Islet of Langerhans (tissue), 1 donor: Measurements from ENCODE around the gene B9D2.
"Not testable (repeated sequence)": the region's sequence is repeated elsewhere in the genome, so short reads cannot be mapped to it uniquely, and the experiment has no call there.

ENCODE experiments used
- FAIRE-seq: peaks from one replicate; lab custom pipeline; 2011; peaks lifted over from hg19 to GRCh38; lab: Jason Lieb, UNC

The B9D2 gene

DNA sequence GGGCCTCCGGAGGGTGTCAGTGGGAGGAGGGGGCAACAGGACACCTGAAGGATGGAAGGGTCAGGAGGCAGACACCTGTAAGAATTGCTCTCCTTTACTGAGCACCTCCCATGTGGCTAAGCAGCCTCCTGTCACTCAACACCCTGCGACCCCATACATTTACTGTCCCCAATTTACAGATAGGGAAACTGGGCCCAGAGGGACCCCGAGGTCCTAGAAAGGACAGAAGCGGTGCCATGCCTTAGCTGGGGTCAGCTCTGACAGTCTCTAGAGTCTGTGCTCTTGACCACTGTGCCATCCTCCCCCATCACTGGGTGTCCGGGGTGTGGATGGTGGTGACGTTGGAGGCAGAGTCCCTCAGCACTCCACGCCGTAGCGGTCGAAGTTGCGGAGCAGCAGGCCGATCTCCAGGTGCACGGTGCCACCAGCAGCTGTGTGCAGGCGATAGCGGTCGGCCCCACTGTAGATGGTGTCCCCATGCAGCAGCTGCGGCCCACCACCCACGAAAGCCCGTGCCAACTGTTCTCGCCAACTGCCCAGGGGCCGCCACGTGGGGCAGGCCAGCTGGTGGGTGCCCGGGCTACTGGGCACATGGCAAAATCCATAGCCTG lies 9.5 kb downstream of the B9D2 start:
- no peak for FAIRE-seq

DNA sequence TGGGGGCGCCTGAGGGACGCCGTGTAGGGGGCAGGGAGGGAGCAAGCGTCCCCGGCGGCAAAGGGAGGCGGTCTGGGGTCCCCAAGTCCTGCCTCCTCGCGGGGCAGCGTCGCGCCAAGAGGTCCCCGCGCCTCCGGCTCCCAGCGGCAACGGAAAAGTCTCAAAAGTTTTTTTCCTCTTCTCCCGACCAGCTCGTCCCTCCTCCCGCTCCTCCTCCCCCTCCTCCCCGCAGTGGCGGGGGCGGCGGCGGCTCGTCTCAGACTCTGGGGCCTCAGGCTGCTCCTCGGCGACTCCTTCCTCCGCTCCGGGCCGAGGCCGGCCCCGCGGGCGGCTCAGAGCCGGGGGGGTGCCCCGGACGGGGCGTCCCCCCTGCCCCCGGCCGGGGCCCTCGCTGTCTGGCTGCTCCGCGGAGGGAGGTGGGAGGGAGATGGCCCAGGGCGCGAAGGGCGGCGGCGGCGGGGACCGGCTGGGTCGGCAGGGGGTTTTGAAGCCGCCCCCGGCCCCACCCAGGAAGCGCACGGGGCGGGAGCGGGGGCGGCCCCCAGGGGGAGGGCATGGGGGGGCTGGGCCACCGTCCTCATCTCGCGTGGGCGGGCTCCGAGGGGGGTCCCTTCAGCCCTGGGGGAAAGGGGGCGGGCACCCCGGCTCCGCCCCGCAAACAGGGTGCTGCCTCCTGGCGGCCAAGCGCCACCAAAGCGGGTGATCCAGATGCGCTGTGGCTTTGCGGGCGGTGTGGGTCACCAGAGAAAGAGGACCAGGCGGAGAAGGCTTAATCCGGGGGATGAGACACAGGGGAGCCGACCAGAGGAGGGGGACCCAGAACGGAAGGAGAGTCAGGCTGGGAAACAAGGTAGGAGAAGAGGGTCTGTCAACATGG lies 10.2 kb downstream of the B9D2 start, which contains the start of gene TGFB1:
TSS of gene TGFB1 (minus strand) at position 457 of the 877 bp plus-strand sequence. CDS start 878 bp downstream, outside the sequence.
- no peak for FAIRE-seq

DNA sequence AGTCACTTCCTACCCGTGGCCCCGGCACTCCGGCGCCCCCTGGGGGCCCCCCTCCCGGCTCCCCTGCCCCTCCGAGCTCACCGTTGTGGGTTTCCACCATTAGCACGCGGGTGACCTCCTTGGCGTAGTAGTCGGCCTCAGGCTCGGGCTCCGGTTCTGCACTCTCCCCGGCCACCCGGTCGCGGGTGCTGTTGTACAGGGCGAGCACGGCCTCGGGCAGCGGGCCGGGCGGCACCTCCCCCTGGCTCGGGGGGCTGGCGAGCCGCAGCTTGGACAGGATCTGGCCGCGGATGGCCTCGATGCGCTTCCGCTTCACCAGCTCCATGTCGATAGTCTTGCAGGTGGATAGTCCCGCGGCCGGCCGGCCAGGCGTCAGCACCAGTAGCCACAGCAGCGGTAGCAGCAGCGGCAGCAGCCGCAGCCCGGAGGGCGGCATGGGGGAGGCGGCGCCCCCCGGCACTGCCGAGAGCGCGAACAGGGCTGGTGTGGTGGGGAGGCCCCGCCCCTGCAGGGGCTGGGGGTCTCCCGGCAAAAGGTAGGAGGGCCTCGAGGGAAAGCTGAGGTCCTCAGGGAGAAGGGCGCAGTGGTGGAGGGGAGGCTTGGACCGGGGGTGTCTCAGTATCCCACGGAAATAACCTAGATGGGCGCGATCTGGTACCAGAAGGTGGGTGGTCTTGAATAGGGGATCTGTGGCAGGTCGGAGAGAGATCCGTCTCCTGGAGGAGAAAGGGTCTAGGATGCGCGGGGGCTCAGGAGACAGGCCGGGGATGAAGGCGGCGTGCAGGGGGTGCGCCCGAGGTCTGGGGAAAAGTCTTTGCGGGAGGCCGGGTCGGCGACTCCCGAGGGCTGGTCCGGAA lies 11.1 kb downstream of the B9D2 start:
- no peak for FAIRE-seq

DNA sequence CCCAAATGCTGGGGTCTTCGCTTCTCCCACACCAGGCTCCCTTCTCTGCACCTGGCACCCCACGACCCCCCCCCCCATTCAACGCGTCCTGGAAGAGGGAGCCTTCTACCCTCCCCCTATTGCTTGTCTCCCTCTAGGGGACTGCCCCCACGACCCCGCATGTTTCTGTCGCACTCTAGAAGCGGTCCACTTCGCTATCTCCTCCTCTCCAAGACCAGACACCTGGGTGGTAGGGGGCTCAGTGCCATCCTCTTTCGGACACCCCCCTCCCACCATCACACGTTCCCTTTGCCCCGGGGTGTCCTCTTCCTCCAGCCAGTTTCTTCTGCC lies 11.7 kb downstream of the B9D2 start:
- FAIRE-seq, result no peak

DNA sequence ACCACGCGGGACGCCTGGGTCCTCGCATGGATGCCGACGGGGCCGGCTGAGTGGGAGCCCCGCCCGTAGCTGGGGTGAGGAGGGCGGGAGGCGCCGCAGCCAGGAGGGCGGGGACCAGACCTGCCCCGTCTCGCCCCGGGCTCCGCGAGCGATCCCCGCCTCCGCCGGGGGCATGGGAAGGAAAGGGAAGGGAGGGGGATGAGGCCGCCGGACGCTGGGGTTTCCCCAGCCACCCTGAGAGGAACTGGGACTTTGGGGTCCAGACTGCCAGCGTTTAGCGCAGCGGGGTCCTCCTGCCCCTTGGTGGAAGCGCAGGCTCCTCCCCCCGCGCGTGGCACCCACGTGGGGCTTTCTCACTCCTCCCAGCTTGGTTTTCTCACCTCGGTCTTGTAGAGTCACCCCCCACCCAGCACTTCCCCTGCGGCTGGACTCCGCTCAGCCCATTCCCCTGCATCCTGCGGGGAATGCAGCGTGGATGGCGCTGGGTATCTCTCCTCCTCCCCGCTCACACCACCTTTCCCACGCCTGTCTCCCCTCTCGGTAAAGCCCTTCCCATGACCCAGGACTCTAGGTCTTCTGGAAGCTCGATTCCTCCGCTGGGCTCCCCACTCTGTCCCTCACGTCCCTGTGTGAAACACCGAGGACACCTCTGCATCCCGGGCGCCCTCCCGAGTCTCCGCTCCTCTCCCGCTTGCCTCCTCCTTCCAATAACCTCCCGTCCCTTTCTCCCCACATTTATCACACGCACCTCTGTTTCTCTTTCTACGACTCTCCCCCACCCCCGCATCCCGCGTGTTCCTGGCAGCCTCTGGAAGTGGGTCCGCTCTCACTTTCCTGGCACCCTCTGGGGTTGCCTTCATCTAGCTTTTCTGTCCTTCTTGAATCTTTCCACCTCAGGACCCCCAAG lies 12.4 kb downstream of the B9D2 start:
- no peak for FAIRE-seq

DNA sequence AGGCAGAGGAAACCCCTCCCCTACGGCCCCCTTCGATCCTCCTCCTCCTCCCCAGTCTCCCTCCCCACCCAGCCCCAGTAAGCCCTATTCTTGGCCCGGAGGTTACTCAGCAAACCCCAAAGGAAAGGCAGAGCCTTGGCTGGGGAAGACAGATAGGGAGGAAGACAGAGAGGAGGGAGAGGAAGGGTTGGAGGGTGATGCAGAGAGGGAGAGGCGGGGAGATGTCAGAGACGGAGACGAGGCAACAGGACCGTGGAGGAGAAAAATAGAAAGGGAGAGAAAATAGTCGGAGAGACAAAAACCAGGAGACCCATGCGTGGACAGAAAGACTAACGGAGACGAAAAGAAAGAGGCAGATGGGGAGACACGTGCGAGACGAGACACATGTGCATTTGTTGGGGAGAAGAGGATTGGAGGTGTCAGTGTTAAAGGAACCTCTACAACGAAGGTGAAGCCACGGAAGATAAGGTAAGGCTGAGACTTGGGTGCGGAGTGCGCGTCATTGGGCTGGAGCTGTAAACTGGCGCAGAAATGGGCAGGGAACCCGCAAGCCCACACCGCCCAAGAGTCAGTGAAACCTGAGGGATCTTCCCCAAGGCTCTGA lies 13.1 kb downstream of the B9D2 start:
- FAIRE-seq, result no peak

DNA sequence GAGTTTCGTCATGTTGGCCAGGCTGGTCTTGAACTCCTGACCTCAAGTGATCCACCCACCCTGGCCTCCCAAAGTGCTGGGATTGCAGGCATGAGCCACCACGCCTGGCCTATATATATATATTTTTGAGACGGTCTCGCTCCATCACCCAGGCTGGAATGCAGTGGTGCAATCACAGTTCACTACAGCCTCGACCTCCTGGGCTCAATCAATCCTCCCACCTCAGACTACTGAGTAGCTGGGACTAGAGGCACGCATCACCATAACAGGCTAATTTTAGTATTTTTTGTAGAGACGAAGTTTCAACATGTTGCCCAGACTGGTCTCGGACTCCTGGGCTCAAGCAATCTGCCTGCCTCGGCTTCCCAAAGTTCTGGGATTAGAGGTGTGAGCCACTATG lies 17.0 kb downstream of the B9D2 start:
- FAIRE-seq, result not testable (repeated sequence)

DNA sequence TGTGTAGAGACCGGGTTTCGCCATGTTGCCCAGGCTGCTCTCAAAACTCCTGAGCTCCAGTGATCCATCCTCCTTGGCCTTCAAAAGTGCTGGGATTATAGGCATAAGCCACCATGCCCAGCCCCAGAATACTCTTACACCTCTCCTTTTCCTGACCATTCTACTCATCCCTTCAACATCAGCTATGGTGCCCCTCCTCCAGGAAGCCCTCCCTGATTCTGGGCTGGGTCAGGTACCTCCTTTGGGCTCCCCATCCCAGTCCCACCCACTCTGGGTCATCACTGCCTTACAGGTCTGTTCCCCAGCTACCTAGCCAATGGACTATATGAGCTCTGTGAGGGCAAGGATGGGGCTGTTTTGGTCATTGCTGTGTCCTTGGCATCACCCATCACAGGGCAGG lies 19.8 kb downstream of the B9D2 start:
- no peak for FAIRE-seq

DNA sequence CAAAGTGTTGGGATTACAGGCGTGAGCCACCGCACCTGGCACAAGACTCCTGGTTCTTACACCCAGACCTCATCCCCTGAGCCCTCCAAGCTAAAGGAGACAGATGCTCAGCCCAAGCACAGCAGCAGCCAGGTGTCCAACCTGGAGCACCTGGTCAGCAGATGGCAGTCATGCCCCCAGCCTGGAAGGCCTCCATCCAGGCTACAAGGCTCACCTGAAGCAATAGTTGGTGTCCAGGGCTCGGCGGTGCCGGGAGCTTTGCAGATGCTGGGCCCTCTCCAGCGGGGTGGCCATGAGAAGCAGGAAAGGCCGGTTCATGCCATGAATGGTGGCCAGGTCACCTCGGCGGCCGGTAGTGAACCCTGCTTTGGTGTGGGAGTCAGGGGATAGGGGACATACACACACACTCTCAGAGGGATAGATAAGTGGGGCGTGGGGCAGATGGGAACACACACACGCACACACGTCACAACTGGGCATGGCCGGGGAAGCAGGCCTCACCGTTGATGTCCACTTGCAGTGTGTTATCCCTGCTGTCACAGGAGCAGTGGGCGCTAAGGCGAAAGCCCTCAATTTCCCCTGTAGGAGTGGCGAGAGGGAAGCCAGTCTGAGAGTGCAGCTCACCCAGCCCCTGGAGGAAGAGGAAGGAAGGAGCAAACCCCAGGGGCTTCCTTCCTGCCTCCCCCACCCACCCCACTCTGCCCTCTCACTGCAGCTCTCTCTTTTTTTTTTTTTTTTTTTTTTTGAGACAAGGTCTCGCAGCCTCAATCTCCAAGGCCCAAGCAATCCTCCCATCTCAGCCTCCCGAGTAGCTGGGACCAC lies 22.1 kb downstream of the B9D2 start:
- no peak for FAIRE-seq

DNA sequence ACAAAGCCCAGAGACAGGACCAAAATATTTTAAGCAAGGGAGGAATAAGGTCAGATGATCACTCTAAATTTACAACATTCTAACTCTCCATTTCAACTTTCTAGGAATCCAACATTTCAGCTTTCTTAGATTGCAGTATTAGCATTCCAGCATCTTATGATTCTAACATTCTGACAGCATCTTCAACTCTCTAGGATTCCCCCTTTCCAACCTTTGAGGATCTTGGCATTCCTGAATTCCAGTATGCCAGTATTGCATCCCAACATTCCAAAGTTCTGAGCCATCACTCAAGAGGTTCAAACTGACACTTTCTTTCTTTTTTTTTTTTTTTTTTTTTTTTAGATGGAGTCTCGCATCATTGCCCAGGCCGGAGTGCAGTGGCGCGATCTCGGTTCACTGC lies 24.0 kb downstream of the B9D2 start:
- no peak for FAIRE-seq

DNA sequence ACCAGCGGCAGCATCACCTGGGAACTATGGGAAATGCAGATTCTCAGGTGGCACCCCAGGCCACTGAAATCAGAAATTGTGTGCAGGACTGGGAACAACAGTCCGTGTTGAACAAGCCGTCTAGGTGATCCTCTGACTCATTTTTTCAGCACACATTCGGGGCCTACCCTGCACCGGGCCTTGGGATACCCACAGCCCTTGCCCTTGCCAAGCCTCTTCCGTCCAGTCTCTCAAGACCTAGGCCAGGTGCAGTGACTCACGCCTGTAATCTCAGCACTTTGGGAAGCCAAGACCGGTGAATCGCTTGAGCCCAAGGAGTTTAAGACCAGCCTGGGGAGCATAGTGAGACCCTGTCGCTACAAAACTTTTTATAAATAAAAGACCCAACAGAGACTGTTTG lies 28.5 kb downstream of the B9D2 start:
- FAIRE-seq, result no peak

DNA sequence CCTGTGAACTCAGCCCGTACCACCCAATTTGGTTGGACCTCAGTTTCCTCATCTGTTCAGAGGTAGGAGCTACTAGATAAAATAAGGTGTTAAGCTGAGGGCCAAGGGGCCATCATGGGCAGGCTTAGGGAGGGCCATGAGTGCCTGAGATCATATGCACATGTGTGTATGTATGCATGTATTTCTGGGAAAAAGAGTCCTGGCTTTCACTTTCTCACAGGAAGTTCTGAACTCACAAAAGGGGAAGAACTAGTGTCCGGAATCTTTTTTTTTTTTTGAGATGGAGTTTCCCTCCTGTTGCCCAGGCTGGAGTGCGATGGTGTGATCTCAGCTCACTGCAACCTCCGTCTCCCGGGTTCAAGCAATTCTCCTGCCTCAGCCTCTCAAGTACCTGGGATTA lies 29.2 kb downstream of the B9D2 start:
- FAIRE-seq, result no peak

DNA sequence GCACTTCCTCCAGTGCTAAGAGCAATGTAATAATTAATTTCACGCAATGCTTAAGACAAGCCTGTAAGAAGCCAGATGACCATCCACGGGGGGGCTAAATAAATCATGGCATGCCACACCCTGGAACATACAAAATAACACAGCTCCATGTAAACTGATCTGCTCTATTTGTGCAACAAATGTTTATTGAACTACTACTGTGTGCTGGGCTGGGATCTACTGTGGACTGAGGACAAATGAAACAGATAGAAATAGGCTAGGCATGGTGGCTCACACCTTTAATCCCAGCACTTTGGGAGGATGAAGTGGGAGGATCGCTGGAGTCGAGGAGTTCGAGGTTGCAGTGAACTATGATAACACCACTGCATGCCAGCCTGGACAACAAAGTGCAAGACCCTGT lies 31.5 kb downstream of the B9D2 start:
- no peak for FAIRE-seq

DNA sequence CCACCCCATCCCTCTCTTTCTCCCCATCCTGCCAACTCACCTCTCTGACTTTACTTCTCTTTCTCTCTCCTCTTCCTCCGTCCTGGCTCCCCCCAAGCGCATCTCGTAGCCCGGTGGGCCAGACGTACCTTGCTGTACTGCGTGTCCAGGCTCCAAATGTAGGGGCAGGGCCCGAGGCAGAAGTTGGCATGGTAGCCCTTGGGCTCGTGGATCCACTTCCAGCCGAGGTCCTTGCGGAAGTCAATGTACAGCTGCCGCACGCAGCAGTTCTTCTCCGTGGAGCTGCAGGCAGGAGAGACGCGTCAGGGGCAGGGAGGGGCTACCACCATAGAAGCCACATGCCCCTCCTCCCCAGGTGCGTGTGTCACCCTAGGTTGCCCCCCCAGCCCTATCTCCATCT lies 31.9 kb downstream of the B9D2 start:
- no peak for FAIRE-seq

DNA sequence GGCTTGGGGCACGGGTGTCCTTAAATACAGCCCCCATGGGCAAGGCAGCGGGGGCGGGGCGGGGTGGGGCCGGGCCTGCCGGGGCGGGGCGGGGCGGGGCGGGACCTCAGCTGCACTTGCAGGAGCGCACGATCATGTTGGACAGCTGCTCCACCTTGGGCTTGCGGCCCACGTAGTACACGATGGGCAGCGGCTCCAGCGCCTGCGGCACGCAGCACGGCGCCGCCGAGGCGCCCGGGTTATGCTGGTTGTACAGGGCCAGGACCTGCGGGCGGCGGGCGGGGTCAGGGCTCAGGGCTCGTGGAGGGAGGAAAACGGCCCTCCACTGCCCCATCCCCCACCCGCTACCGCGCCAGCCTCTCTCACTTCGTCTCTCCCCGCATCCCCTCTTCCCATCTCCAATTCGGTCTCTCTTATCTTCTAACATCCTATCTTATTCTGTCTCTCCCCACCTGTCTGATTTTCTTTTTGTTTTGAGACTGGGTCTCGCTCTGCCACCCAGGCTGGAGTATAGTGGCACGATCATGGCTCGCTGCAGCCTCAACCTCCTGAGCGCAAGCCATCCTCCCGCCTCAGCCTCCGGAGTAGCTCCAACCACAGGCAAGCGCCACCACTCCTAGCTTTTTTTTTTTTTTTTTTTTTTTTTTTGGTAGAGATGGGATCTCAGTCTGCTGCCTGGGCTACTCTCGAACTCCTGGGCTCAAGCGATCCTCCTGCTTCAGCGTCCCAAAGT lies 32.8 kb downstream of the B9D2 start:
- no peak for FAIRE-seq

DNA sequence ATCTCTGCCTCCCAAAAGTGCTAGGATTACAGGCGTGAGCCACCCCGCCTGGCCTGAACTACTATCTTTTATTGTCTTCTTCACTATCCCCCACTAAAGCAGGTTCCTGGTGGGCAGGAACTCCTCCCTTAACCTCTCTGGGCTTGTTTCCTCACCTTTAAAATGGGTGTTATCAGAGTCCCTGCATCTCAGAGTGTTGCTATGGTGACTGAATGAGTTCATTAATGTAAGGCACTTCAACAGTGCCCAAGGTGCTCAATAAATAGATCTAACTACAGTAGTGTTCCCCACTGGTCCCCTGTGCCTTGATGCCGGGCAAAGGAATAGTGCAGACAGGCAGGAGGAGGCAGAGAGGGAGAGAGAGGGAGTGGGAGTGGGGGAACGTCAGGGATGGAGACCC lies 33.5 kb downstream of the B9D2 start:
- FAIRE-seq, result no peak

DNA sequence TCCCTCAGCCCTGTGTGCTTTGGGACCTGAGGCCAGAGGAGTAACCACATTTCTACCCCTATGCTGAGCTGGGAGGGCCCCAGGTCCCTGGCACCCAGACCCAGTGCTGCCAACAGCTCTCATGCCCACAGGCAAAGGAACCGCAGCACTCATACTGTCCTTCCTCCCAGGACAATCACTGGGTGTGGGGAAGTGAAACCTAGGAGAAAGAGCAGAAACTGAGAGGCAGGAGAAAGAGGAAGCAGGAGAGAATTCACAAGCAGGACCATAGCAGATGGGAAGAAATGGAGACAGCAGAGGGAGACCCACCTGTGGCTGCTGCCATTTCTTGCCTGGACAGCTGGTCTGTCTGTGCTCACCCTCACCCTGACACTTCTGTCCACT lies 35.1 kb downstream of the B9D2 start:
- no peak for FAIRE-seq

DNA sequence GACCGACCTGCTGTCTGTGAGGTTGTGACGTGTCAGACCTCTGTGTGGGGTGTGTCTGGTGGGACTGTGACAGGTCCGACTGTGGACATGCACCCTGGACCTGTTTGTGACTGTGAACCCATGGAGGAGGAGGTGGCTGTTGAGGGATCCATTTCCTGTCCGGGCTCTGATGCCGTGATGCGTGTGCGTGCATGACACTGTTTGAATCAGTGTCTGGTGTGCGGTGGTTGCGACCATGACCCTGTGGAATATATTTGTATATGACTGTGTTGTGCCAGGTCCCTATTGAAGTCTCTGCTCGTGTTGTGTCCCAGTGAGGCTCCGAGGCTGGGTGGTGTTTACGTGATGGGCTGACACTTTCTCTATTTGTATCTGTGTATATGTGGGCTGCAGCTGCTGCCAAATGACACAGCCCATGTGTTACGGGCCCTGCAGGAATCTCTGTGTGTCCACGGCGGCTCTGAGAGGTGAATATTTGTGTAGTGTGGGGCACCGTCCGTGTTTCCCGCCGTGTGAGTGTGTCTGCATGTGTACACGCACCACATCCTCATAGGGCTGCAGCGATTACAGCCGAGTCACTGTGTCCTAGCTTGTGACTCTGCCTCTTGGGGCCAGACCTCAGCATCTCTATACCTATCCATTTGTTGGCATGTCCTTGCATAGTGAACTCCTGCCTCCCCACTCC lies 35.6 kb downstream of the B9D2 start:
- no peak for FAIRE-seq

DNA sequence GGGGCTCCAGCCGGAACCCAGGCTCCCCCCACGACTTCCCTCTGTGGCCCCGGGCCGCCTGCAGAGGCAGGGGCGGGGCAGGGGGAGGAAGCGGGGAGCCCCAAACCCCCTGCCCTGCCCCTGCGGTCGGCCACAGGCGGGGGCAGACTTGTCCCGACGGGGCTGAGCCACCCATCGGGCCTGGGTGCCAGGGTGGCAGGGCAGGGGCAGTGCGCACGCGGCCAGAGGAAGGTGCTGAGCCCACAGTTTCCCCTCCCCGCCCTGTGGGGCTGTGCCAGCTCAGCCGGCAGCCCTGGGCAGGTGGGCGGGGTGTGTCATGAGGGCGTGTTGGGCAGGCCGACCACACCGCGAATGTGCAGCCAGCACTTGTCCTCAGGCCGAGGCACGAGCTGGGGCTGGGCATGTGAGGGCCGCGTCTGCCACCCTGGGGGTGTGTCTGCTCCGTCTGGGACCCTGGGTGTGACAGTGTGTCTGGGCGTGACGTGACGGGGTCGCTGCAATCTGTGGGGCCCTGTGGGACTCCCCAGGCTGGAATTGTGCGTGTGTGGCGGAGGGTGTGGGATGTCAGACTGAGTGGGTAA lies 36.3 kb downstream of the B9D2 start:
- no peak for FAIRE-seq
